Medulla oblongata (tissue), 1 donor: ENCODE measurements around the gene AMH.
A peak's percentile ranks its signal among the peaks of the same experiment; 100 is the strongest.
"Not testable (repeated sequence)": the region's sequence is repeated elsewhere in the genome, so short reads cannot be mapped to it uniquely, and the experiment has no call there.

ENCODE experiments used
- DNase-seq: peaks from one replicate; pipeline ENCODE4 v3.0.0-alpha.2; 2015; ENCODE audit errors: extremely low spot score

The AMH gene

DNA sequence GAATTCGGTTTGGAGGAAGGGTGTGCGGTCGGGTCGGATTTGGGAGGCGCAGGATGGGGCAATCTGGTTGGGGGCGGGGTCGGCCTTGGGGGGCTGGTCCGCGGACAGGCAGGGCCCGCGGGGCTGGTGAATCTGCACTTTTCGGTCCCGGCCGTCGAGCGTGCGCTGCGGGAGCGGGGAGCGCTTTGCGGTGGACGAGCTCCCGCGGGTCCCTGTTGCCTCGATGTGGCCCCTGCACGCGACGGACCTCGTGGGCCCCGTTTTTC, 21.0 kb downstream of the AMH start:
- DNase-seq = no peak

DNA sequence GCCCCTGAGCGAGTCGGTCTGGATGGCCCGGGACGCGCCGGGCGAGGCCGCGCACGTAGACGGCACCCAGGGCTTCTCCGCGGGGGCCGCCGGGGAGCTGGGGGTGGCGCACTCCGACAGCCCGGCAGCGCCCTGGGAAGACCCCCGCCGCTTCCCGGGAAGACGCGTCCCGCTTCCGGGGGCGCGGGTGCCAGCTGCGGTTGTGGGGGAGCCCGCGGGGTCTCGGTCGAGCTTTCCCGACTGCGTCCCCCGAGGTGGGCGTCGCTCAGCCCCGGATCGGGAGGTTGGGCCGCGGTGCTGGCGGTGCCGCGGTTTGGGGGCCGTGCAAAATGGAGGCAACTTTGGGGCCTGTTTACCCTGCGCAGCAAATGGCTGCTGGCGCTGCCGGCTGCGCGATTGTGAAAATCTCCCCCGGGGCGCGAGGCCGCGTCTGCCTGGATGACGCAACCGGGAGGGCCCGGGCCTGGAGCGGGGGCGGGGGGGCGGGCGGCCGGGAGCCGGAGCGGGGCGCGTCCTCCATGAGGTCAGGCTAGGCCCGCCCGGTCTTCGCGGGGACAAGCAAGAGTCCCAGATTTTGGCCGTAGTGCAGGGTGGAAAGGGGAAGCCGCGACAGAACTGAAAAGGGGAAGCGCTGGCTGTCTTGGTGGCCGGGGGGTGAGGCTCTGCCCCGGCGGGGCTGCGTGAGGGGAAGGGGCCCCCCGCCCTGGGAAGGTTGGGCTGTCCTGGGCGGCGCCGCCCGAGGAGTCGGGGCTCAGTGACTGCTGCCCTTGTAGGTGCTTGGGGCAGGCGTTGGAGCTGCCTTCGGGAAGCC, 21.5 kb downstream of the AMH start:
- peak; percentile 83 for DNase-seq

DNA sequence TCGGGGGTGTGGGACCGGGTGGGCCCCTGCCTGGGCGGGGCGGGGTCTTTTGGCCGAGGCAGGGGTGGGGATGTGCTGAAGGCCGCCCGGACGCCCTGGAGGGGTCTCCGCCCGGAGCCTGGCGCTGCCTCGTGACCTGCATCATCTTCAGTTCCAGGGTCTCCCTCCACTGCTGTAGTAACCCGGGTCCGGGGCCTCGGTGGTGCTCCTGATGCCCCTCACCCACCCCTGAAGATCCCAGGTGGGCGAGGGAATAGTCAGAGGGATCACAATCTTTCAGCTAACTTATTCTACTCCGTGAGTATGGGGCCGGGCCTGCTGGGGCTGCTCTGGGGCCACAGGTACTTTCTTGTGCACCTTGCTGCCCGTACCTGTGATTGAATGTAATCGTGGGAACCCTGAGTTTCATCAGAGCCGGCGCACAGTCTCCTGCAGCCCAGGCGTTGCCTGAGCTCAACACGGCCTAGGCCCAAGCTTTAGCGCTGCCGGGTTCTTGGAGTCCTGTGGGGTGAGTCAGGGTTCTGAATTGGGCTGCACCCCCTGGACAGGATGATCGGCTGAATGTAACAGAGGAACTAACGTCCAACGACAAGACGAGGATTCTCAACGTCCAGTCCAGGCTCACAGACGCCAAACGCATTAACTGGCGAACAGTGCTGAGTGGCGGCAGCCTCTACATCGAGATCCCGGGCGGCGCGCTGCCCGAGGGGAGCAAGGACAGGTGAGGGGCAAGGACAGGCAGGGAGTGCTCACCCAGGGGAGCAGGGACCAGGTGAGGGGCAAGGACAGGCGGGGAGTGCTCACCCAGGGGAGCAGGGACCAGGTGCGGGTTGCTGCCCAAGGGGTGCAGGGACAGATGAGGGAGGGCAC, 22.3 kb downstream of the AMH start:
- DNase-seq = no peak

DNA sequence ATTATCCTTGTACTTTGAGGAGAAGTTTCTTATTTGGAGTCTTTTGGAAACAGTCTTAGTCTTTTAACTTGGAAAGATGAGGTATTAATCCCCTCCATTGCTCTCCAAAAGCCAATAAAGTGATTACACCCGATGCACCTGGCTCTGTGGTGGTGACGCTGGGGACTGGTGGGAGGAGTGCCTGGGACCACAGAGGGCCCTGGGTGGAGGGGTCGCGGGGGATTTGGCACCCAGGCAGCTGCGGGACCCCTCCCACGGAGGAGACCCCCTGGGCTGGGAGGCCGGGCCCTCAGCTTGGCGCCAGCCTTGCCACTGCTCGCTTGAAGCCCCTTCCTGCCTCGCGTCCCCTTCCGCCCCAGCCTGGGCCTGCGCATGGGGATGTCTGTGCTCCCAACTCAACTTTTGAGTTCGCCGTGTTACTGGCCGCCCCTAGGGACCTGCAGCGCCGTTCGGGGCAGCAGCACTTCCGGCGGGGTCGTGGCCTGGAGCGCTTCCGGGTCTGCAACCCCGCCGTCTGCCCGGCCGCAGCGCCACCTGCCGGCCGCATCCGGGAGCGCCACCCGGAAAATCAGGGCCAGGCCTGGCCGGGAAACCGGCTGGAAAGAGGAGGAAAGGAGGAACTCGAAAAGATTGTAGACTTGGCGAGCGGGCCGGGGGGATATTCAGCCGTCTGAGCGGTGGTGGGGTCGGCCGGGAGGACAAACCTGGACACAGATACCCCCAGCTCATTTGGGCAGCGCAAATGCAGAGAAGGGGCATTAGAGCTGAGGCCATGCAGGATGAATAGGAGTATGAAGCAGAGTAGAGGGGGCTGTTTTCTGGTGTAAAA, 24.4 kb downstream of the AMH start:
- peak; percentile 51 for DNase-seq

DNA sequence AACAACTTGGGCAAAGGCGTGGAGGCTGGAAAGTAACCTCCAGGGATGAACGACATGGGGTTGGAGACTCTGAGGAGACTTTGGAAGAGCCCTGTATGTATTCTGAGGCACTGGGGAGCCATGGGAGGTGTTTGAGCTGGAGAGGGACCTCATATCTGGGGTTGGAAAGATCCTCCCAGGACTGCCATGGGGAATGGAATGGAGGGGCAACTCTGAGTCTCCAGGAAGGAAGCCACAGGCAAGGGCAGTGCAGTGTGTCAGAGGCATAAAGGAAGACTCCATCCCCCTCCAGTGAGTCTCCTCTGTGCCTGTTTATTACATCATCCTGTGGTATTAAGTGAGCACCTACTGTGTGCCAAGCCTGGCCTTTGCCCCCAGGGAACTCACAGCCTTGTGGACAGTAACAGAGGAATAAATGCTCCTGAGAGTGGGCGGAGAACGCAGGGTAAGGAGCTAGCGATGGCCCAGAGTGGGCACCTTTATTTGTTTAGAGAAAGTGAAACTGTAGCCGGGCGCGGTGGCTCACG, 25.1 kb downstream of the AMH start:
- no peak for DNase-seq

DNA sequence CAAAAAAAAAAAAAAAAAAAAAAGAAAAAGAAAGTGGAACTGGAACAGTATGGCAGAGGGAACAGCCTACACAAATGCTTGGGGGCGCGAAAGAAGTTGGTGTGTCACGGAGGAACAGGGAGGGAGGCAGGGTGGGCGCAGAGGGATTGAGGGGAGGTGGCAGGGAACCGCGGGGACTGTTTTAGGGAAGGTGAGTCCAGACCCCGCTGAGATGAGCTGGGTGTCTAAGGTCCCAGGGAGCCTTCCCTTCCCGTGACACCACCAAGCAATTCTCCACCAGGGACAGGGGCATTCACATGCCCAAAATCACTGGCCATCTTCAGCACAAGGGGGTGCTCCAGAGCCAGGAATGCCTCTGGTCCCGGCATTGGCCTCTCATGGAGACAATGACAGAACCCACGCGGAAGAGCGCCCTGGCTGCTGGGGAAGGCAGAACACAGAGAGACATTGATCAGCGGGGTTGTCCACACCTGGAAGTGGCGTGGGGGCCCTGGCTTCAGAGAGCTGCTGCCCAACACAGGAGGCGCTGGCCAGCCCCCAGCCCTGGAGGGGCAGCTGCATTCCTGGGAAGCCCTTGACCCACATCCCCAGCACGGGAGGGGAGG, 25.9 kb downstream of the AMH start:
- peak; percentile 89 for DNase-seq

DNA sequence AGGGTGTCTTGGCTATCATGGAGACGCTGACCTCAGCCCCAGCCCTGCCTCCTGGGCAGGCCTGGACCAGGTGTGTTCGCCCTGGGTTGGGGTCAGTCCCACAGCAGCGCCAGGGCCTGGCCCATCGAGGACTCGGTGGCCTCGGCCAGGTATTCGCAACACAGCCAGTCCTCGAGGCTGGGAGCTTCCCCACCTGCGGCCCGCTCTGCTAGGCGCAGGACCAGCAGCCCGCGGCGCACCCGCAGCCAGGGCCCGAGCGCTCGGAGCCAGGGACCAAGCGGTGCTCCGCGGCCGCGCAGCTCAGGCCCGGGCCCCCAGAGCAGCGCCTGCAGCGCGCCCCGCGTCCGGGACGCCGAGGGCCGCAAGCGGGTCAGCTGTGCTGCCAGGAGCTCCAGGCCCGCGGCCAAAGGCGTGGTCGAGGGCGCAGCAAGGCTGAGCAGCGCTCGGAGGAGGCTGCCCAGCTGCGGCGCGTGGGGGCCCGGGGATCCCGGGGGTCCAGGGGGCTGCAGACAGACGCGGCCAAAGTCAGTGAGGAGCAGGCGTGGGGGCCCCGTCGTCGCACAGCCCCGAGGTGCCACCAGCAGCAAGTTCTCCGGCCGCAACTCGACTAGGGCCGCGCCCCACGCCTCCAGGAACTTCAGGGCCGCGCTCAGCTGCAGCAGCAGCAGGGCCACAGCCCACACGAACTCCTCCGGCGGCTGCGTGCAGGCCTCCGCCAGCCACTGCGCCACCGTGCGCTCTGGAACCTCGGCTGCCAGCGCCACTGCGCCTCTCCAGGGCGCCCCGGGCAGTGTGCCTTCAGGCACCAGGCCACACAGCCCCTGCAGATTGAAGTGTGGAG, 26.7 kb downstream of the AMH start:
- no peak for DNase-seq

DNA sequence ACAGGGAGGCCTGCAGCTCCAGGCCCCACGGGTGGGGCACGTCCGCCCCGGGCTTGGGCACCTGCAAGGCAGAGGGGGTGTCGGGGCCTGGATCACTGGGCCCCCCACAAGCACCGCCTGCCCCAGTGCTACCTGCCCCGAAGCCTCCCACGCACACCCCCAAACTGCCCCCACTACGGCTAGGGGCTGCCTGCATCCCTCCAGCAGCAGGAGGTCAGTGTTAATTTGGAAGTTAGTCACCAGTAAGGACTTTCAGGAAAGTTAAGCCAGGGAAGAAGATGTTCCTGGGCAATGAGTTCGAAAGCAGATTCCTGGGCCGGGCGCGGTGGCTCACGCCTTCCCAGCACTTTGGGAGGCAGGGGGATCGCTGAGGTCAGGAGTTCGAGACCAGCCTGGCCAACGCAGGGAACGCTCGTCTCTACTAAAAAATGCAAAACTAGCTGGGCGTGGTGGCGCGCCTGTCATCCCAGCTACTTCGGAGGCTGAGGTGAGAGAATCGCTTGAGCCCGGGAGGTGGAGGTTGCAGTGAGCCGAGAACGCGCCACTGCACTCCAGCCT, 27.4 kb downstream of the AMH start:
- no peak for DNase-seq

DNA sequence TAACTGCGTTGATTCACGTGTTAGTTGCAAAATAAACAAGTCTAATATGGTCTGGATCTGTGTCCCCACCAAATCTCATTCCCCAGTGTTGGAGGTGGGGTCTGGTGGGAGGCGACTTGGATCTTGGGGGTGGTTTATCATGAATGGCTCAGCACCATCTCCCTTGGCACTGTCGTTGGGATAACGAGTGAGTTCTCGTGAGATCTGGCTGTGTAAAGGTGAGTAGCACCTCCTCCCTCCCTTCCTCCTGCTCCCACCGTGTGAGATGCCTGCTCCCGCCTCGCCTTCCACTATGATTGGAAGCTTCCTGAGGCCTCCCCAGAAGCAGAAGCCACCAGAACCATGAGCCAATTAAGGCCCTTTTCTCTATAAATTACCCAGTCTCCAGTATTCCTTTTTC, 28.0 kb downstream of the AMH start:
- DNase-seq = no peak

DNA sequence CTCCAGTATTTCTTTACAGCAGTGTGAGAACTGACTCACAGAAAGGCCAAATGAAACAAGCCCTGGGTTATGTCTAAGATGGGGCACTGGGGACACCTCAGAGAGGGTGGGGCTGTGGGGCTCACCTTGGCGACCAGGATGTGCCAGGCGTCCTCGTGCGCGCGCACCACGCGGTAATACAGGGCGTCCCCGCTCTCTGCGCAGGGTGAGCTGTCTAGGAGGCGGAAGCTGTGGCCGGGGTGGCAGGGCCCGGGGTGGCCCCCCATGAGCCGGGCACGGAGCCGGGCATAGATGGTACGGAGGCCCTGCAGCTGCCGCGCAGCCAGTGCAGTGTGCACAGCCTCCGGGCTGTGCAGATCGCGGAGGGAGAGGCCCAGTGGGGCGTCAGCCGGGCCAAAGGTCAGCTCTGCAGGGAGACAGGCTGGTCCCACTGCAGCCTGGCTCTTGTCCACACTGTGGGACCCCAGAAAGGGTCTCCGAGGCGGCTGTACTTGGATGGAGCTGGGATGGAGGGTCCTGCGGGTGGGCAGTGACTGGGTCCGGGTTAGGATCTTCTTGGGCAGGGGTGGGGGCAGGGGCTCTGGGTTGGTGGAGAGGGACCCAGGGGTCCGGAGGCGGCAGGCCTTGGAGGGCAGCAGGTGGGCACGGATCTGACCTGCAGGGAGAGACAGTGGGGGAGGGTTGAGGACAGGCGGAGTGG, 29.5 kb downstream of the AMH start:
- DNase-seq = no peak

DNA sequence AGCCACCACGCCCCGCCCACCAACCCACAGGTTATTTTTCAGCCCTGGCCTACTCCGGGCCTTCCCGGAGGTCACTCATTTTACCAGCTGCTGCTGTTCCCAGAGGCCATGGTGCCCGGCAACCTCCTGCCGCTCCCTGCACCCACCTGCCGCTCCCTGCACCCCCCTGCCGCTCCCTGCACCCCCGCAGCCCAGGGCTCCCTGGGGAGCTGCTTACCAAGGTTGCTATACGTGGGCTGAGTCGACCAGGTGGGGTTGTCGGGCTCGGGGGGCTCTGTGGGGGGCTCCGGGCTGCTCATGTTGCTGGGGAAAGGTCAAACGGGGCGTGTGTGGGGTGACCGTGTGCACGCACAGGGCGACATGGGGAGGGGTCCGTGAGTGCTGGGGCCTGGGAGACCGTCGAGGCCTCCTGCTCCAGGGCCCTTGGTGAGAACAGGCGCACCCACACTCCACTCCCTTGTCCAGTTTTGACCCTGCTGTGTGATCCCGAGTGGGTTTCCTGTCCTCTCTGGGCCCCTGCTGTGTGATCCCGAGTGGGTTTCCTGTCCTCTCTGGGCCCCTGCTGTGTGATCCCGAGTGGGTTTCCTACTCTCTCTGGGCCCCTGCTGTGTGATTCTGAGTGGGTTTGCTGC, 31.6 kb downstream of the AMH start:
- DNase-seq = no peak

DNA sequence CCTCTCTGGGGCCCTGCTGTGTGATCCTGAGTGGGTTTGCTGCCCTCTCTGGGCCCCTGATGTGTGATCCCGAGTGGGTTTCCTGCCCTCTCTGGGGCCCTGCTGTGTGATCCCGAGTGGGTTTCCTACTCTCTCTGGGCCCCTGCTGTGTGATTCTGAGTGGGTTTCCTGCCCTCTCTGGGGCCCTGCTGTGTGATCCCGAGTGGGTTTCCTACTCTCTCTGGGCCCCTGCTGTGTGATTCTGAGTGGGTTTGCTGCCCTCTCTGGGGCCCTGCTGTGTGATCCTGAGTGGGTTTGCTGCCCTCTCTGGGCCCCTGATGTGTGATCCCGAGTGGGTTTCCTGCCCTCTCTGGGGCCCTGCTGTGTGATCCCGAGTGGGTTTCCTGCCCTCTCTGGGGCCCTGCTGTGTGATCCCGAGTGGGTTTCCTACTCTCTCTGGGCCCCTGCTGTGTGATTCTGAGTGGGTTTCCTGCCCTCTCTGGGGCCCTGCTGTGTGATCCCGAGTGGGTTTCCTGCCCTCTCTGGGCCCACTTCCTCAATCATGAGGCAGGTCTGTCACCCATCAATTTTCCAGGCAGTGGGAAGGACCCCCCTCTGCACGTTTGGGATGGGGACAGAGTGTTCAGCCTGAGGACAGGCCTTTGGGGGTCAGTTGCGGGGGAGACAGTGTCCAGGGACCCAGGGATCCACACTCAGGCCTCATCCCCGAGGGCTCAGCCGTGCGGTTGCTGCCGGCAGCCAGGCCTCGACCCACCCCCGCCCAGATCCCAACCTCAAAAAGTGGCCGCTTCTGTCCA, 32.3 kb downstream of the AMH start:
- not testable (repeated sequence) for DNase-seq

DNA sequence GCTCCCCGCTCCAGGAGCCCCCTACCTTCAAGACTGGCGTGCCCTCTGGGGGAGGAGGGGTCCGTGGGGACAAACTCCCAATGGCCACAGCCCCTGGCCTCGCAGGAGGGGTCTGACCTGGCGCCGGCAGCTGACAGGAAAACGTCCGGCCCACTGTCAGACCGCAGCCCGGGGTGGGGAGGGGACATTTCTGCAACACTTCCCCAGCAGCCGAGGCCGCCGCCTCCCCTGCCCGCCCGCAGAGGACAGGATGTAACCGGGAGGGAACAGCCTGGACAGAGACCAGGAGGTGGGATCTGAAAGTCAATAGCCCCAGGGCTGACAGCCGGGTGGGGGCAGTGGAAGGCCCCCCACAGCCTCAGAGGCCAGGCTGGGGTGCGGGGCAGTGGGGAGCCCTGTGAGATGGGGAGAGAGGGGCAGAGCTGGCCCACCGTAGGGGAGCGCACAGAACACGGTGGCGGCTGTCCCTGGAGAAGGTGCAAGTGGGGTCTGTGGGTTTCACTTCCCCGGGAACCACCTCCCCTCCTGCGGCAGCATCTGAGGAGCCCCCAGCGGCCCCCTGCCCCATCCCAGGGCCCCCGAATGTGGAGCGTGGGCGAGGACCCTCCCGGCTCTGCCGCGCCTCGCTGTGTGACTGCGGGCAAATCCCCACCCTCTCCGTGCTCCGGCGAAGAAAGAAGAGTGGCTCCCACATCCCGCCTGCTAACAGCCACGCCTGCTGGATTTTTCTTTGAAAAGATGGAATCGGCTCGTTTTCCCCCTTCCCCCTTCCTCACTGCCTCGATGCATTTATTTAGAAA, 33.1 kb downstream of the AMH start, which contains the start of gene PEAK3:
PEAK3 (minus strand) TSS at position 114 of the 800 bp plus-strand sequence. CDS start 1,244 bp downstream, outside the sequence.
- peak; percentile 59 for DNase-seq

DNA sequence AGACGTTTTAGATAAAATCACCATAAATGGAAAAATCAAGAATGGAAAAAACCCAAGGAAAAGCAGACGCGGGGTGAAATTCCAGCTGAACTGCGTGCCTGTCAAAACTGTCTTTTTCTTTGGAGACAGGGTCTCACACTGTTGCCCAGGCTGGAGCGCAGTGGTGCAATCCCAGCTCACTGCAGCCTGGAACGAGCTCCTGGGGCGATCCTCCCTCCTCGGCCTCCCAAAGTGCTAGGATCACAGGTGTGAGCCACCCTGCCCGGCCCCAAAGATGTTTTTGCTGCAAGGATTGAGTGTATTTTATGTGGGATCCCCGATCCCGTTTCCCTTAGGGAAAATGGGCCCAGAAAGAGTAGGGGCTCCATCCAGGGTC, 33.7 kb downstream of the AMH start:
- no peak for DNase-seq

DNA sequence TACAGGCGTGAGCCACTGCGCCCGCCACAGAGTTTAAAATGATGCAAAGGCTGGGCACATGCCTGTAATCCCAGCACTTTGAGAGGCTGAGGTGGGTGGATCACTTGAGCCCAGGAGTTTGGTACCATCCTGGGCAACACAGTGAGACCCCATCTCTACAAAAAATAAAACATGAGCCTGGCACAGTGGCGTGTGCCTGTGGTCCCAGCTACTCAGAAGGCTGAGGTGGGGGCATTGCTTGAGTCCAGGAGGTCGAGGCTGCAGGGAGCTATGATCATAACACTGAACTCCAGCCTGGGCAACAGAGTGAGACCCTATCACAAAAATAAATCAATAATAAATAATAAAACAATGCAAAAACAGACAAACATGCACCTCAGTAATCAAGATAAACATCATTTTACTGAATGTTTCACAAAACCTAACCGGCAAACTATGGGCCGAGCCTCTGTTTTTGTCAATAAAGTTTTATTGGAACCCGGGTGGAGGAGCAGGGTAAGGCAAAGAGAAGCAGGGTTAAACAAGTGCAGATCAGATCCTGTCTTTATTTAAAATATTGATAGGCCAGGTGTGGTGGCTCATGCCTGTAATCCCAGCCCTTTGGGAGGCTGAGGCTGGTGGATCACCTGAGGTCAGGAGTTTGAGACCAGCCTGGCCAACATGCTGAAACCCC, 34.8 kb downstream of the AMH start:
- DNase-seq = no peak

DNA sequence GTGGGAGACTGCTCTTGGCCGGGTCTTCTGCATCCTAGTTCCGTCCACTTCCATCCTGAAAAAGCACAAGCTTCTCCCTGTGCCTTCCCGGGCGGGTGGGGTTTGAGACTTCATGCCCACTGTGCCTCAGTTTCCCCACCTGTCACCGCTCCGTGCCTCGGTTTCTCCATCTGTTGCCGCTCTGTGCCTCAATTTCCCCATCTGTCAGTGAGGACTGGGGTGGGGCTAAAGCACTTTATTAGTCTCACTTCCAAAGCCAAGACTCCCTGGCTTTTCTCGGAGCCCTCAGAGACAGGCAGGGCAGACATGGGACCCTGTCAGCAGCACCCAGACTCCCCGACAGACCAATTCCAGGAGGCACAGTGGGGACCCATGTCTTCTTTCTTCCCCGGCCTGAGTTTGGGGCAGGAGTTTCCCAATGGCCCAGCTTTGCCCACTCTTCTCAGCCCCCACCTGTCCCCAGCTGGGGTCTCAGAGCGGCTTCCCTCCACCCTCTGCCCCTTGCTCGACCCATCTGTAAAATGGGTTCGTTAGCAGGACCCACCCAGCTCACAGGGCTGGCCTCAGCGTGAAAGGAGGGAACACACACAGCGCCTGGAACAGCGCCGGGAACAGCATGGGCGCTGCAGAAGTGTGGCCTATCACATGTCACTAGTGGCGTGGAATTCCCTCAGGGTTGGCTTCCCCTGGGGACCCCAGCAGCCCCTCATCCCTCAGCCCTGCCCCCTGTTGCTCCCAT, 37.4 kb downstream of the AMH start:
- no peak for DNase-seq
